ENCODE measurements around the gene ZFP36L2.

ZFP36L2 gene

DNA sequence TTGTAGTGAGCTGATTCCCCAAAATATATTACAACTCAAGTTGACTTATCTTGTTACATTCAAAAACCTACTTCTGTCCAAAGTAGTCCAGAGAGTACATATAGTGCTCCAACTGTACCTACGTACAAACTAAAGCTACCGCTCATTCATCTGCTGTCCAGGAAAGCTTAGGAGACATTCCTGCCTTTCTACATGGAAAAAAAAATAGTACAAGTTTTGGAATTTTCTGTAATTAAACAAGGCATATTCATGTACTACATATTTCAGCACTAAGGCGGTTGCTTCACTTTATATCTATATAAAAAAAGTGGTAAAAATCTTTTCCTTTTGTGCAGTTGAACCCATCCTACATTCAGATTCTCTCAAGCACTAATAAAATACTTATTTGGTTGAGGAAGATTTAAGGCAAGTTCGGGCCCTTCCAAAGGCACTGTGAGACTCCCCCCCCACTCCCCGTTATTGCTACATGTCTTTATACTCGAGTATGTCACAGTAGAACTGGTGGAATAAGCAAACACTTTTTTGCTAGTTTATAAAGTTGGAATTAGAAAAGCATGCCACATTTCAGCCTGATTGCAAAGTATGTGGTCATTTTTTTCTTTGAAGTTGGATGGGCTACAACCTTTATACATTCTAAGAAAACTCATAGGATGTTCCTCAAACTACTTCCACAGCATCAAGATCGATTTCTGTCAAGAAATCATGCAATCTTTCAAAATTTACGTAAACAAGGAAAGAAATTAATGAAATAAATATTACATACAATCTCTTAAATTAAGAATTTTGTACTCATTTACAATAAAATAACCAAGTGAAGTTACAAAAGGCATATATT is 3.7 kb downstream of the ZFP36L2 start:
- peak; percentile 20 for DNase-seq (ENCODE audit: low read depth)

DNA sequence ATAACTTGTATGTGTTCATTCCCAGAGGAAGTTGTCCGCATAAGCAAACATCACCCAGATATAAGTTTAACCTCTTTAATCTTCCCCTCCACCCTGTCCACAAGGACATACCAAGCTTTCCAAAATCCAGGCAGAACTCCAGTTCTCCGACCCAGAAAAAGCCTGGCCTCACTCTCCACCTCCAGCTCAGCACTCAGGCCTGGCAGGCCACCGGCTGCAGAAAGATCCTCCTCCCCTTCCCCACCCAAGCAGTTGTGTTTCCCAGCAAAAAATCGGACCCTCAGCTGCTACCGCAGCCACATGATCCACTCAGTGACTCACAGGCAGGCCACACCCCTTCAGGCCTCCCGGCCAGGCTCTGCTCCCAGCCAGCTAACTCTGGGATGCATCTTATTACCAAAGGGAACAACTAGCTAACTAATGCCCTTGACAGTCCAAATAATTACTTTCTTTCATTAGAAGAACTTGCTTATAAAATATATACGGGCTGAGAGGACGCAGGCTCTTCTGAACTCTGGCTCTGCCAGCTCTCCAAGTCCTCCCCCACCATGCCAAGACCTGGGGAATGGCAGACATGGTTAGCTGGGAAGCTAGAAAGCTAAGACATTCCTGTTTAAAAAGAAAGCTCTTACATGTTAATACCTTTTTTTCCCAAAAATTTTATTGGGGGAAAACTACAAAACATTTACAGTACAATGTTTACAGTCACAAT is 4.5 kb downstream of the ZFP36L2 start:
- DNase-seq (ENCODE audit: low read depth) = peak; percentile 95

DNA sequence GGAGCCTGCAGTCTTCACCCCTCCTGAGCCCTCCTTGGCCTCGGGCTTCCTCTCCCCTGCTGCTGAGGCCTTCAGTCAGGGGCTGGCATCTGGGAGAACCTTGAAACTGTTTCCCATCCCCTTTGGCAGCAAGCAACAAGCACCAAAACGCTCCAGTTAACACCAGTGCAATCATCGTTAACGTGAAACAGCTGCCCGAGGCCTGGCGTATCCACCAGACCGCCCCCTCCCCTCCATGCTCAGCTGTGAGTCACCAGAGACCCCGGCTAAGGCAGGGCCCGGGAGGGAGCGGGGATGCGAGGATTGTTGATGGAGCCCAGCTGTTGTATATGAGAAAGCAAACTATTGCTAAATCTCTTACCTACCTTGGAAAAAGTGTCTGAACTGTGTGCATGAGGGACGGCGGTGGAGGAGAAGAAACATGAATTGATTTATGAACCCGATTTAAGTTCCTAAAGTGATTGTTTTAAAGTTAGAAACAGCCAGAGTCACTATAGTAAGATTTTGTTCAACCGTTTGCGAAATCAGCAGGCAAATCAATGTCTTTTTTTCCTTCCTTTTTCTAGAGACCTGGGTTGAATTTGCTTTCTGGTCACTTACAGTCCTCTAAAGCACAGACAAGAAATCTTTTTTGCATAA is 5.2 kb downstream of the ZFP36L2 start:
- peak; percentile 95 for DNase-seq (ENCODE audit: low read depth)

DNA sequence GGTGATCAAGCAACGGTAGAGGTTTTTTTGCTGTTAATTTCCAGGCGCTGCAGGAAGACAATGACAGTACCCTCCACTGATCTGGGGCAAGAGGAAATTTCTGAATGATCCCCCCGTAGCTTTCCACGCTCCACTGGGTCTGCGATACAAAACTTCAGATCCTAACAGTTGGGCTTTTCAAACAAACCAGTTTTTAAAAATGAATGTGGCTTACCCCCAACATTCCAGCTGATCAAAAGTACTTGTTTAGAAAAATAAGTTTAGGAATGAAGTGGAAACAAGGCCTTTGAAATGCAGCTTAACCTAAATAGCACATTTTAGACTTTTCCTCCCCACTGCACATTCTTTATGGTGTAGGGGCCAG is 5.7 kb downstream of the ZFP36L2 start:
- no peak for DNase-seq (ENCODE audit: low read depth)

DNA sequence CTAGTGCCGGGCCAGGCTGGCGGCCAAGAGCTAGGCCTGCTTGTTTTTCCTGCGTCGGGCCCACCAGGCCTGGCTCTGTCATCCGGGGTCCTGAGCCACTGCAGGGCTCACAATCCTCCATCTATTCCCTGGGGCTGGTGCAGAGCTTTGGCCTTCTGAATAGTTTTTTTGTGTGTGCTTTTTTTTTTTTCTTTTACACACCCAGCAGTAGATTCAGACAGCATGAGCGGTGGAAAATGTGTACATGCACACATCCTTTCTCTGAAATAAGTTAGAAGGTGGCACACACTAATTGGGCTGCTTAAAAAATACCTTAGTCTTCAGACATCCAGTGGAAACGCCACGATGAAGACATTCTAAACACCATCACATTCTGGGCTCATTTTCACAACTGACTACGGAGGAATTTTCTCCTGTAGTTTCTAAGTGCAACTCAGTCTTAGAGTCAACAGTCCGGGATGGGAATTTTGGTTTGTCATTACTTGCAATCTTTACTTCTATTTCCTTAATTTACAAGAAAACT is 6.1 kb downstream of the ZFP36L2 start:
- DNase-seq (ENCODE audit: low read depth) = peak; percentile 70

DNA sequence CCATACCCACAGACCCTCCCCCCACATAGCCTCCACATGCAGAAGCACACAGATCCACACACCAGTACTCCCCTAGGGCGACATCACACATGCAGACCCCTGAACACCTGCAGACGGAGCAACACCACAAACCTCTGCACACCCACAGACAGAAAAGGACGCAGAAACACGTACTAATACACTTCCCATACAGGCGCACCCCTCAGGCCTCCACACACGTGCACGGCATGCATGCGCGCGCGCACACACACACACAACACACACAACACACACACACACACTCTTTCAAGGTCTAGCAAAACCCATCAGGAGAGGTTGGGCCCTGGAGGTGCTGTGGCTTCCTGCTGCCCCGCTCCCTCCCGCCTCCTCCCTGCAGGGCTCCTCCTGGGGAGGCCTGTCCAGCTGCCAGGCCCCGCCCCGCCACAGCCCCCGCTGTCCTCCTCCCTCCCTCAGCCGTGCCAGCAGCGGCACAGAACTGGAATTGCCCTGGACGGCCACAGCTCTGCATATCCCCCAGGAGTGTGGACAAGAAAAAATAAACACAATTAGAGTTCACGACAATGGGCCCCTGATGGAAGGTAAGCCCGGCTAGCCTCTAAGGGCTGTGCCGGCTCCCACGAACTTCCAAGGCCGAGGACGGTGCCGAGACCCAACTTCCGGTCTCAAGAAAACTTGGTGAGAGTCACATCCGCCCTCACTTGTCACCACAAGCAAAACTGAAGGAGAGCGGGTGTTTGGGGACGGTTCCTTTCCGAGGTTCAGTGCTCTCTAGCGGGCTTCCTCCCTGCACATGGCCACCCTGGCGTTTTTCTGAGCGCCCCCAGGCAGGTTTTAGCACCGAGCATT is 6.8 kb downstream of the ZFP36L2 start:
- DNase-seq (ENCODE audit: low read depth) = peak; percentile 89

DNA sequence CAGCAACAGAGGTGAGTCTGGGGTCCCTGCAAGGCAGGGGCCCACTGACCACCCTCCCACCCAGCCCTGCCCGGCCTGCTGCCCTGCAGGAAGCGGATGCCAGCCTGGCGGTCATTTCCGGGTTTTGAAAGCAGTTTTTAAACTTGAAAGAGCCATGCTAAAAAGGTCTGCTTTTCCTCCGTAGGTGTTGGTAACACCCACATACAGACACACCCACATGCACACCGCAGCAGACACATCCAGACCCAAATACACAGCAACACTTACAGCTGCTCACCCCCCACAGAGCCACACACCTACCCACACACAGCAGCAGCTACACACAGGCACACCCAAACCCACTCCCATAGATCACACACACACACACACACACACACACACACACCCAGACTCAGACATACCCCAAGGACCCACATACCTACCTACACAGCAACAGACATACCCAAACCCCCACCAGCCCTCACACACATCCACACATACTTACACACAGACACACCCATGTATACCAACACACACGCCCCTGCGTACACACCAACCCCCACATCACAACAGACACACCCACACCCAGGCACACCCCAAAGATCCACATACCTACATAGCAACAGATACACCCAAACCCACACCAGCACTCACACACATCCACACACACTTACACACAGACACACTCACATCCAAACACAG is 7.6 kb downstream of the ZFP36L2 start:
- DNase-seq (ENCODE audit: low read depth) = peak; percentile 23

- peak; percentile 44 for DNase-seq (ENCODE audit: low read depth)
Observed at GRCh38 chr2:43218155-43218701, 8.2 kb downstream of the ZFP36L2 start.

DNA sequence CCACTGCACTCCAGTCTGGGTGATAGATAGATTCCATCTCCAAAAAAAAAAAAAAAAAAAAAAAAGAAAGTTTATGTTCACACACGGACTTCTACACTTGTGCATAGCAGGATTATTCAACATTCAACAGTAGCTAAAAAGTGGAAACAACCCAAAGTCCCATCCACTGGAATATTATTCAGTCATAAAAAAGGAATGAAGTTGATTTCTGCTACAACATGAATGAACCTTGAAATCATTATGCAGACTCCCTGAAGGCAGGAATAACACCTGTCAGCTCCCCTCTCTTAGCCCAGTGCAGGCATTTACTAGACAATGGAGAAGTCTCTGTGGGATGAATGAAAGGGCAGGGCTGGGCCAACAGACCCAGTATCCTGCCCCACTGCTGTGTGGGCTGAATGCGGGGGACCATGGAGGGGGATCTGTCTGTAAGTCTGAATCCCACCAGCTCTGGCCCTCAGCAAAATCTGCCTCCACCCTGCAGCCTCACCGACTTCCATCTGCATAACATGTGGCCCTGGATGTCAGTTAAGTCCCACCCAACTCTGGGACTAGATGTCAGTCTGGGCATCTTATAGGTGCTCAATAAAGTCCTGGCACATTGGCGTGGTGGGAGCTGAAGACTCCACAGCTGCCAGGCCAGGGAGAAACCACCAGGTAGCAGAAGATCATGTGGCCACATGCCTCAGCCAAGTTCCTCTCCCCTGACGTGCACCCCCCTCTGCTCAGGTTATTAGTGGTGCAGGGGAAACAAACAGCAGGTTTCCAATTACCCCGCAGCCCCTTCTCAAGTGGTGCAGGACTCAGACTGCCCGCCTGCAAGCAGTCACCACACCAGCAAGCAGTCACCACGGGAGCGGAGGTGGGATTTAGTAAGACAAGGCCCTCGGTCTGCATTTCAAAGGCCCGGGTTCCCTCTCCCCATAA is 8.9 kb downstream of the ZFP36L2 start:
- no peak for DNase-seq (ENCODE audit: low read depth)

DNA sequence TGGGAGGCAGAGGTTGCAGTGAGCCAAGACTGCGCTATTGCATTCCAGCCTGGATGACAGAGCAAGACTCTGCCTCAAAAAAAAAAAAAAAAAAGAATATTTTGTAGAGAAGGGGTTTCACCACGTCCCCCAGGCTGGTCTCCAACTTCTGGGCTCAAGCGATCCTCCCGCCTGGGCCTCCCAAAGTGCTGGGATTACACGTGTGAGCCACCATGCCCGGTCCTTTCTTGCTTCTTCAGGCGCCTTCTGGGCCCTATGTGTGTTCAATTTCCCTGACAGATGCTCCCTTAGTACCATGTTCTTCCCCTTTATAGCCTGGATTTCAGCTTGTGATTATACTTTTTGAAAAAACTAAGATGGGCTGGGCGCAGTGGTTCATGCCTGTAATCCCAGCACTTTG is 9.8 kb downstream of the ZFP36L2 start:
- no peak for DNase-seq (ENCODE audit: low read depth)

DNA sequence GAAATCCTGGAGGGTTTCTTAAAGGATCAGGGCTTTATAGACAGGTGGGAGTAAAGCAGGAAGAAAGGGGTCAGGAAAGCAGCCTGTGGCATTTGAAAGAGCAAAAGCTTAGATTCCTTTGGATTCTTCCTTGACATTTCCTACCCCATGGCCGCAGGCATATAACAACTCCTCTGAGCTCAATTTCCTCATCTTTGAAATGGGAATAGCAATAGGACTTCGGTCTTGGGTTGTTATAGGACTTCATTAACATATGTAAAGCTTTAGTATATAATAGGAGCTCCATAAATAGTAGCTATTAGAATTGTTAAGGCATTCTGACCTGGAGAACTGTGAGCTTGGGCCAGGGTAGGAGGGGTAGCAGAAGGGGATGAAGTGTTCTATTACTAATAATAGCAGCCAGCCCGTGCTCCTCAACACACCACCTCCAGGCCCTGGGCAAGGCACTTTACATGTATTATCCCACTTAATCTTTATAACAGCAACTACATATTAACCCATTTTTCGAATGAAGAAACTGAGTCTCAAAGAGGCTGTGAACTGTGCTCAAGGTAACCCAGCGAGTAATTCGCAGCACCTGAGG is 10.6 kb downstream of the ZFP36L2 start:
- DNase-seq (ENCODE audit: low read depth) = no peak

DNA sequence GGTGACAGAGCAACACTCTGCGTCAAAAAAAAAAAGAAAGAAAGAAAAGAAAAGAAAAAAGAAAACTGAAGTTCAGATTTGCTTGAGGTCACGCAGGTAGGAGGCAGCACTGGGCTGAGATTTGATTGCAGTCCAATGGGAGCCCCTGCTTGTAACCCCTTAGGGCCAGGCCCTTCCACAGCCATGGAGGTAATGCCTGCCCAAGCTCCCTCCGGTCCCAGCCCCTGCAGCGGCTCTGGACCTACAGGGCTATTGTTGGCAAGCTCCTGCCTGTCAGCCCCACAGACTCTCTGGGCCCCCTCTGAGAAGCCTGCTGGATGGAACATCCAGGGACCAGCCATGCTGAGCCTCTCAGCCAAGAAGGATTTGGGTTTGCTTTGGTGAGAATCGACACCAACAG is 12.2 kb downstream of the ZFP36L2 start:
- no peak for DNase-seq (ENCODE audit: low read depth)

- DNase-seq (ENCODE audit: low read depth) = no peak
Observed at GRCh38 chr2:43212931-43213330, 13.5 kb downstream of the ZFP36L2 start.

GRCh38 chr2:43212216-43212835 is 14.1 kb downstream of the ZFP36L2 start:
- no peak for DNase-seq (ENCODE audit: low read depth)

DNA sequence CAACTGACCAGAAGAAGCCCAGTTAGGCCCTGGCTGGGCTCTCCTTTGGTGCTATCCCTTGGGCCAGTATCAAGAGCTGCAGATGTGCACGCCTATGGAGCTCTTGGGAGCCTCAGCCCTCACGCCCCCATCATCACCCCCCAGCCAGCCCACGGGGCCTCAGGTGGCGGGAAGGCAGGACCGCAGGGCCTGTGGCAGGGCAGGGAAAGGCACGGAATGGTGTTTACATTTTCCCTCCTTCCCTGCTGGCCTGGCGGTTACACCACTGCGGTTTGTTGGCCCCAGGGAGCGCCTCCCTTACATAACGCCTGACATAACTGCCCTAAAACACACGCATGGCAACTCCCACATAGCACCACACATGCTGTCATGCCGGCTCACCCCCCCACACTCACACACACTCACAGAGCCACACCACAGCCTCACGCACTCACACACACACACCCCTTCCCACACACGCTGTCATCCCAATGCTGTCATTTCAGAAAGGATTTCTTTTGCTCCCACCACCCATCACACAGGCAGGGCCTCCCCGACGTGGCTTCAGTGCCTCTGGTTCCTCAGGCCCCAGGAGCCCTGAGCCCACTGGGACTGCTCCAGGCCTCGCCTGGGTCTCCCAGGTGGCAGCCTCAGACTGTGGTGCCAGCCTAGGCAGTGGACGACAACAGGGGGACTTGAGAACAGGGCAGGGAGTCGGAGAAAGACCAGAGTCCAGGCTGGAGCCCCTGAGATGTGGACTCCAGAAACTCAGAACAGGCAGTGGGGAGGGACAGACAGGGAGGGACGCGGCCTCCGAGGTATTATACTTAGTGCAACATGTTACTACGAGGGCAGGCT is 15.7 kb downstream of the ZFP36L2 start:
- peak; percentile 66 for DNase-seq (ENCODE audit: low read depth)

- no peak for DNase-seq (ENCODE audit: low read depth)
Observed at GRCh38 chr2:43210125-43210466, 16.3 kb downstream of the ZFP36L2 start.

- no peak for DNase-seq (ENCODE audit: low read depth)
Observed at GRCh38 chr2:43209204-43209717, 17.1 kb downstream of the ZFP36L2 start.

All from fibroblast of gingiva (primary cell).